Stomach smooth muscle (tissue), 2 donors: ENCODE measurements around the gene HUNK.

Source experiments
- H3K27ac ChIP-seq: one replicate; pipeline ENCODE4 v1.7.0; 2013; ENCODE audit warnings: mild to moderate bottlenecking, low read length, inconsistent platforms
- H3K27me3 ChIP-seq, 2 donors: one replicate each; pipeline ENCODE4 v1.7.0; 2013; ENCODE audit warnings: low read length in 2 of 2; ENCODE audit not compliant: insufficient read depth in 2 of 2, control insufficient read depth in 1 of 2
- H3K36me3 ChIP-seq, 2 donors: one replicate each; pipeline ENCODE4 v1.7.0; 2013; ENCODE audit warnings: low read length in 2 of 2; ENCODE audit not compliant: control insufficient read depth in 2 of 2, insufficient read depth in 2 of 2
- H3K4me1 ChIP-seq: one replicate; pipeline ENCODE4 v1.7.0; 2013; ENCODE audit warnings: low read length; ENCODE audit not compliant: control insufficient read depth, insufficient read depth
- H3K4me3 ChIP-seq, 2 donors: one replicate each; pipeline ENCODE4 v1.7.0; 2013; ENCODE audit warnings: low read length in 2 of 2
- H3K9ac ChIP-seq, 2 donors: one replicate each; pipeline ENCODE4 v1.7.0; 2013; ENCODE audit warnings: low read length in 2 of 2, mild to moderate bottlenecking in 1 of 2
- H3K9me3 ChIP-seq, 2 donors: one replicate each; pipeline ENCODE4 v1.7.0; 2013; ENCODE audit warnings: low read length in 2 of 2; ENCODE audit not compliant: control insufficient read depth in 2 of 2
- donor health status: healthy.
- donor health status: Pancreatic carcinoma.

Gene HUNK

GRCh38 chr21:31983554-31983953 is 110.7 kb downstream of the HUNK start:
- no peaks in the 10 kb centered on the region for H3K9me3 ChIP-seq
- H3K4me3 ChIP-seq = no peak overlapping the region
- H3K36me3 ChIP-seq = no peaks in the 10 kb centered on the region
- no peaks in the 10 kb centered on the region for H3K27me3 ChIP-seq
- H3K27ac ChIP-seq = no peak overlapping the region
- no peak overlapping the region for H3K9ac ChIP-seq
- H3K4me1 ChIP-seq = no peaks in the 10 kb centered on the region

GRCh38 chr21:31985398-31985797 is 112.6 kb downstream of the HUNK start:
- Histone ChIP-seq H3K9me3 (no peaks in the 10 kb centered on the region), H3K4me1 (no peaks in the 10 kb centered on the region), H3K36me3 (no peaks in the 10 kb centered on the region), H3K27ac (no peak overlapping the region), H3K27me3 (no peaks in the 10 kb centered on the region), H3K9ac (no peak overlapping the region), H3K4me3 (no peak overlapping the region)

- Histone ChIP-seq H3K27ac (no peak overlapping the region), H3K9me3 (no peaks in the 10 kb centered on the region), H3K36me3 (no peaks in the 10 kb centered on the region), H3K27me3 (no peaks in the 10 kb centered on the region), H3K4me3 (no peak overlapping the region), H3K4me1 (no peaks in the 10 kb centered on the region), H3K9ac (no peak overlapping the region)
Measured at GRCh38 chr21:31986035-31986856, 113.4 kb downstream of the HUNK start.

GRCh38 chr21:31987696-31988095 is 114.9 kb downstream of the HUNK start:
- no peaks in the 10 kb centered on the region for H3K9me3 ChIP-seq
- no peak overlapping the region for H3K27ac ChIP-seq
- no peaks in the 10 kb centered on the region for H3K27me3 ChIP-seq
- no peaks in the 10 kb centered on the region for H3K4me1 ChIP-seq
- no peaks in the 10 kb centered on the region for H3K36me3 ChIP-seq
- no peak overlapping the region for H3K4me3 ChIP-seq
- H3K9ac ChIP-seq = no peak overlapping the region

- no peak overlapping the region for H3K9ac ChIP-seq
- H3K9me3 ChIP-seq = no peaks in the 10 kb centered on the region
- no peak overlapping the region for H3K4me3 ChIP-seq
- no peaks in the 10 kb centered on the region for H3K4me1 ChIP-seq
- no peak overlapping the region for H3K27ac ChIP-seq
- H3K27me3 ChIP-seq = no peaks in the 10 kb centered on the region
- no peaks in the 10 kb centered on the region for H3K36me3 ChIP-seq
Measured at GRCh38 chr21:31988492-31989290, 115.9 kb downstream of the HUNK start.

GRCh38 chr21:31991356-31992331 is 118.8 kb downstream of the HUNK start:
- Histone ChIP-seq H3K27ac (no peak overlapping the region), H3K36me3 (no peaks in the 10 kb centered on the region), H3K9ac (no peak overlapping the region)

GRCh38 chr21:31992391-31992790 is 119.6 kb downstream of the HUNK start:
- H3K27me3 ChIP-seq = no peaks in the 10 kb centered on the region
- no peaks in the 10 kb centered on the region for H3K9me3 ChIP-seq
- no peak overlapping the region for H3K27ac ChIP-seq
- H3K4me3 ChIP-seq = no peak overlapping the region
- H3K4me1 ChIP-seq = no peaks in the 10 kb centered on the region
- no peak overlapping the region for H3K9ac ChIP-seq
- no peaks in the 10 kb centered on the region for H3K36me3 ChIP-seq

More at GRCh38 chr21:31991356-31992331, 118.8 kb downstream of the HUNK start:
- Histone ChIP-seq H3K4me1 (no peaks in the 10 kb centered on the region), H3K9me3 (no peaks in the 10 kb centered on the region), H3K4me3 (no peak overlapping the region), H3K27me3 (no peaks in the 10 kb centered on the region)

GRCh38 chr21:31993826-31994825 is 121.3 kb downstream of the HUNK start:
- Histone ChIP-seq H3K4me3 (no peak overlapping the region), H3K27me3 (no peaks in the 10 kb centered on the region), H3K4me1 (no peaks in the 10 kb centered on the region), H3K27ac (no peak overlapping the region), H3K36me3 (no peaks in the 10 kb centered on the region), H3K9ac (no peak overlapping the region), H3K9me3 (no peaks in the 10 kb centered on the region)

- H3K36me3 ChIP-seq = no peaks in the 10 kb centered on the region
- H3K4me1 ChIP-seq = no peaks in the 10 kb centered on the region
- no peak overlapping the region for H3K27ac ChIP-seq
- H3K9ac ChIP-seq = no peak overlapping the region
- H3K9me3 ChIP-seq = no peaks in the 10 kb centered on the region
- H3K27me3 ChIP-seq = no peaks in the 10 kb centered on the region
- H3K4me3 ChIP-seq = no peak overlapping the region
Measured at GRCh38 chr21:31997191-31997590, 124.4 kb downstream of the HUNK start.
